H9 (cell line): ENCODE measurements around the gene TECTB. TPM values are rescaled to one million over a fixed set of nuclear protein-coding genes. Genes with fewer than 3 reads are reported as not detected.
A peak's percentile ranks its signal among the peaks of the same experiment; 100 is the strongest.

Experiments
- DNase-seq: peaks from one replicate; pipeline ENCODE4 v3.0.0-alpha.2; 2017
- H2AFZ ChIP-seq: one replicate; pipeline ENCODE4 v1.6.1; 2013; ENCODE audit warnings: mild to moderate bottlenecking, low read length, control low read depth, moderate library complexity
- H2AK5ac ChIP-seq: 2 replicates; pipeline ENCODE4 v1.6.1; 2013; ENCODE audit warnings: low read length, control low read depth, mixed read lengths; ENCODE audit not compliant: insufficient read length
- H2BK120ac ChIP-seq: one replicate; pipeline ENCODE4 v1.6.1; 2013; ENCODE audit warnings: low read depth, mild to moderate bottlenecking, low read length, control low read depth, inconsistent platforms; ENCODE audit not compliant: poor library complexity, severe bottlenecking
- H2BK12ac ChIP-seq: 2 replicates; pipeline ENCODE4 v1.6.1; 2013; ENCODE audit warnings: low read length, control low read depth, mixed read lengths, low read depth; ENCODE audit not compliant: insufficient read length
- H2BK15ac ChIP-seq: 2 replicates; pipeline ENCODE4 v1.6.1; 2013; ENCODE audit warnings: low read depth, low read length, control low read depth
- H2BK20ac ChIP-seq: one replicate; pipeline ENCODE4 v1.6.1; 2013; ENCODE audit warnings: low read depth, mild to moderate bottlenecking, low read length, control low read depth, inconsistent platforms; ENCODE audit not compliant: poor library complexity, severe bottlenecking
- H2BK5ac ChIP-seq: 2 replicates; pipeline ENCODE4 v1.6.1; 2013; ENCODE audit warnings: low read length, control low read depth, mixed read lengths; ENCODE audit not compliant: insufficient read length
- H3K14ac ChIP-seq: 2 replicates; pipeline ENCODE4 v1.6.1; 2013; ENCODE audit warnings: low read length, control low read depth; ENCODE audit not compliant: insufficient read depth
- H3K18ac ChIP-seq: 2 replicates; pipeline ENCODE4 v1.6.1; 2013; ENCODE audit warnings: low read depth, mild to moderate bottlenecking, mixed read lengths, low read length, control low read depth; ENCODE audit not compliant: insufficient read length
- H3K23ac ChIP-seq: 2 replicates; pipeline ENCODE4 v1.6.1; 2013; ENCODE audit warnings: low read length, control low read depth, mixed read lengths, low read depth; ENCODE audit not compliant: insufficient read length
- H3K23me2 ChIP-seq: 2 replicates; pipeline ENCODE4 v1.6.1; 2013; ENCODE audit warnings: low read depth, mild to moderate bottlenecking, mixed read lengths, low read length, control low read depth; ENCODE audit not compliant: insufficient read length, poor library complexity, severe bottlenecking
- H3K27ac ChIP-seq: 2 replicates; pipeline ENCODE4 v1.5.1; 2013; ENCODE audit warnings: low read length, control low read depth, mixed read lengths, low read depth; ENCODE audit not compliant: insufficient read length
- H3K27me3 ChIP-seq: 2 replicates; pipeline ENCODE4 v1.6.1; 2013; ENCODE audit warnings: low read length, control low read depth, inconsistent platforms; ENCODE audit not compliant: insufficient read depth
- H3K4ac ChIP-seq: 2 replicates; pipeline ENCODE4 v1.6.1; 2013; ENCODE audit warnings: low read depth, mild to moderate bottlenecking, control low read depth, inconsistent platforms, low read length, moderate library complexity
- H3K4me1 ChIP-seq: 2 replicates; pipeline ENCODE4 v1.6.1; 2013; ENCODE audit warnings: low read length, control low read depth, inconsistent platforms; ENCODE audit not compliant: insufficient read depth
- H3K4me2 ChIP-seq: 2 replicates; pipeline ENCODE4 v1.6.1; 2013; ENCODE audit warnings: low read length, control low read depth, mixed read lengths; ENCODE audit not compliant: insufficient read length, insufficient read depth
- H3K56ac ChIP-seq: 2 replicates; pipeline ENCODE4 v1.6.1; 2013; ENCODE audit warnings: low read depth, mild to moderate bottlenecking, mixed read lengths, low read length, control low read depth; ENCODE audit not compliant: insufficient read length
- H3K79me1 ChIP-seq: 2 replicates; pipeline ENCODE4 v1.6.1; 2013; ENCODE audit warnings: low read depth, mild to moderate bottlenecking, moderate library complexity, low read length, control low read depth, inconsistent platforms; ENCODE audit not compliant: insufficient read depth, poor library complexity, severe bottlenecking
- H3K79me2 ChIP-seq: 2 replicates; pipeline ENCODE4 v1.6.1; 2013; ENCODE audit warnings: low read length, control low read depth, inconsistent platforms; ENCODE audit not compliant: insufficient read depth
- H3K9ac ChIP-seq: 2 replicates; pipeline ENCODE4 v1.6.1; 2013; ENCODE audit warnings: low read length, control low read depth, mixed read lengths; ENCODE audit not compliant: insufficient read length; ENCODE audit errors: extremely low read depth
- H3K9me3 ChIP-seq: one replicate; pipeline ENCODE4 v1.6.1; 2013; ENCODE audit warnings: low read depth, low read length, inconsistent platforms; ENCODE audit not compliant: control insufficient read depth
- H3T11ph ChIP-seq: one replicate; pipeline ENCODE4 v1.6.1; 2013; ENCODE audit warnings: mild to moderate bottlenecking, low read length, control low read depth, inconsistent platforms
- H4K20me1 ChIP-seq: one replicate; pipeline ENCODE4 v1.6.1; 2013; ENCODE audit not compliant: control insufficient read depth, insufficient read length, insufficient read depth
- H4K5ac ChIP-seq: 2 replicates; pipeline ENCODE4 v1.6.1; 2013; ENCODE audit warnings: low read depth, mild to moderate bottlenecking, mixed read lengths, low read length, control low read depth; ENCODE audit not compliant: insufficient read length
- H4K8ac ChIP-seq: replicated peaks from 2 replicates; pipeline ENCODE4 v1.6.1; 2013; ENCODE audit warnings: low read length, control low read depth, mixed read lengths, low read depth; ENCODE audit not compliant: insufficient read length
- H4K91ac ChIP-seq: 2 replicates; pipeline ENCODE4 v1.6.1; 2013; ENCODE audit warnings: low read depth, mild to moderate bottlenecking, moderate library complexity, mixed read lengths, low read length, control low read depth; ENCODE audit not compliant: insufficient read length
- H3K27ac Mint-ChIP-seq, 3 experiments: 2 replicates in 2 of 3; 3 replicates in 1 of 3; pipeline ENCODE4 v1.8.0; 2020 to 2021; ENCODE audit warnings: mixed read lengths in 3 of 3, mild to moderate bottlenecking in 1 of 3, moderate library complexity in 1 of 3
- H3K27me3 Mint-ChIP-seq: 2 replicates; pipeline ENCODE4 v1.8.0; 2021; ENCODE audit warnings: low read depth, mild to moderate bottlenecking, moderate library complexity, mixed read lengths
- H3K36me3 Mint-ChIP-seq, 3 experiments: 2 replicates in 2 of 3; 3 replicates in 1 of 3; pipeline ENCODE4 v1.8.0; 2020 to 2021; ENCODE audit warnings: low read depth in 3 of 3, mixed read lengths in 3 of 3; ENCODE audit not compliant: insufficient read depth in 1 of 3
- H3K4me1 Mint-ChIP-seq, 2 experiments: 2 replicates each; pipeline ENCODE4 v1.8.0; 2020; ENCODE audit warnings: mixed read lengths in 2 of 2
- H3K4me3 Mint-ChIP-seq, 2 experiments: 2 replicates in 1 of 2; 3 replicates in 1 of 2; pipeline ENCODE4 v1.8.0; 2020 to 2021; ENCODE audit warnings: mild to moderate bottlenecking in 2 of 2, mixed read lengths in 2 of 2, moderate library complexity in 1 of 2
- H3K9me3 Mint-ChIP-seq, 2 experiments: 2 replicates in 1 of 2; 3 replicates in 1 of 2; pipeline ENCODE4 v1.8.0; 2020; ENCODE audit warnings: mild to moderate bottlenecking in 2 of 2, mixed read lengths in 2 of 2, moderate library complexity in 1 of 2
- WGBS: extraction: QIAGEN DNeasy Blood & Tissue Kit; methylation state at CpG from one replicate; pipeline ENCODE4 v1.1.7; 2013; ENCODE audit warnings: missing lambda C conversion rate, low lambda C conversion rate, mixed read lengths; ENCODE audit not compliant: insufficient read length; ENCODE audit errors: extremely low coverage; 5-methylcytosine and 5-hydroxymethylcytosine counted together
- total RNA-seq: library from RNA; stranded (reverse); gene quantifications from 2 replicates; pipeline ENCODE4 v1.2.1, GENCODE V29; 2021
- TF ChIP-seq, protein P1 (sequence below): fragments of 200-600 bp; sonication (generic); conservative IDR thresholded peaks from 3 replicates; pipeline ENCODE4 v1.8.0; 2021; ENCODE audit warnings: antibody characterized with exemption, mild to moderate bottlenecking

The TECTB gene
- total RNA-seq, 1 experiment from 2014 or later = not detected

DNA sequence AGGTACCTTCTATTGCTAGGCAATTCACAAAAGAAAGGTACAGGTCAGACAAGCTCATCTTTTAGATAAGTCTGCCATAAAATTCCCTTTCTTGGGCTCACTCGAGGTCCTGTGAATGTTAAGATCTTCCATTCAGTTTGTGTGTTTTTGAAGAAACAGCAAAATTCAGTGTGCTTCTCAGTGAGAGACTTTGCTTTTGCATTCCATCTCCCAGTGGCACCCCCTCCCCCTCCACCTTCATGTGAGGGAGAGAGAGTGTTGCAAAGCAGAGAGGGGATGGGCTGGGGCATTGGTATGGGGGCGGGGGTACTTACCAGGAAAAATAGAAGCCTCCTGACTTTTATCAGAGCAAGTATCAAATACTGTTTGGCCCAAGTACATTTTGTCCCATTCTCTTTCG lies 3.8 kb upstream of the TECTB start:
- Mint-ChIP-seq H3K27ac (peak overlapping the region in 1 of 3 experiments; percentile 65; a peak in 5 of 7 replicates), H3K9me3 (no peaks in the 10 kb centered on the region; a peak in 1 of 5 replicates), H3K4me3 (peak overlapping the region; percentile 7 to 53; a peak in 1 of 5 replicates), H3K4me1 (peaks cover 17 to 20% of the 10 kb centered on the region in 2 experiments), H3K27me3 (no peaks in the 10 kb centered on the region; the same call in 1 of the 2 replicates), H3K36me3 (no peaks in the 10 kb centered on the region)
- Histone ChIP-seq H3T11ph (no peak overlapping the region), H2AK5ac (no peak overlapping the region), H3K4me2 (no peak overlapping the region), H2BK12ac (no peak overlapping the region), H2AFZ (peak overlapping the region; percentile 29), H3K4ac (no peak overlapping the region), H4K91ac (no peak overlapping the region), H3K27me3 (no peaks in the 10 kb centered on the region), H2BK5ac (no peak overlapping the region), H2BK20ac (no peak overlapping the region), H4K20me1 (no peaks in the 10 kb centered on the region), H2BK15ac (no peak overlapping the region), H3K79me2 (no peaks in the 10 kb centered on the region), H3K9ac (no peak overlapping the region), H3K18ac (no peak overlapping the region), H2BK120ac (no peak overlapping the region), H3K23ac (no peak overlapping the region), H3K4me1 (peaks cover 6% of the 10 kb centered on the region; the same call in 1 of the 2 replicates), H3K56ac (no peak overlapping the region), H4K5ac (no peak overlapping the region), H3K27ac (no peak overlapping the region), H4K8ac (no peak overlapping the region), H3K14ac (no peak overlapping the region), H3K23me2 (no peaks in the 10 kb centered on the region), H3K79me1 (no peaks in the 10 kb centered on the region), H3K9me3 (no peaks in the 10 kb centered on the region)
- DNase-seq = no peak
- TF ChIP-seq, protein P1, sequence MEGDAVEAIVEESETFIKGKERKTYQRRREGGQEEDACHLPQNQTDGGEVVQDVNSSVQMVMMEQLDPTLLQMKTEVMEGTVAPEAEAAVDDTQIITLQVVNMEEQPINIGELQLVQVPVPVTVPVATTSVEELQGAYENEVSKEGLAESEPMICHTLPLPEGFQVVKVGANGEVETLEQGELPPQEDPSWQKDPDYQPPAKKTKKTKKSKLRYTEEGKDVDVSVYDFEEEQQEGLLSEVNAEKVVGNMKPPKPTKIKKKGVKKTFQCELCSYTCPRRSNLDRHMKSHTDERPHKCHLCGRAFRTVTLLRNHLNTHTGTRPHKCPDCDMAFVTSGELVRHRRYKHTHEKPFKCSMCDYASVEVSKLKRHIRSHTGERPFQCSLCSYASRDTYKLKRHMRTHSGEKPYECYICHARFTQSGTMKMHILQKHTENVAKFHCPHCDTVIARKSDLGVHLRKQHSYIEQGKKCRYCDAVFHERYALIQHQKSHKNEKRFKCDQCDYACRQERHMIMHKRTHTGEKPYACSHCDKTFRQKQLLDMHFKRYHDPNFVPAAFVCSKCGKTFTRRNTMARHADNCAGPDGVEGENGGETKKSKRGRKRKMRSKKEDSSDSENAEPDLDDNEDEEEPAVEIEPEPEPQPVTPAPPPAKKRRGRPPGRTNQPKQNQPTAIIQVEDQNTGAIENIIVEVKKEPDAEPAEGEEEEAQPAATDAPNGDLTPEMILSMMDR = no peak
- WGBS = no CpG with 5 or more reads among the region's 3 CpGs
